ENCODE data around the gene PYROXD2. TPM values are rescaled to one million over a fixed set of nuclear protein-coding genes. Genes with fewer than 3 reads are reported as not detected.
A peak's percentile ranks its signal among the peaks of the same experiment; 100 is the strongest.

PYROXD2 gene
- total and polyA plus RNA-seq, 9 donors, result 8.8 to 18.9 (median 14.3) TPM

- H3K36me3 ChIP-seq (ENCODE audit: control insufficient read depth, insufficient read depth, low read length), result peaks cover 34% of the 10 kb centered on the region
- DNase-seq, result peak; percentile 40
- peaks cover 39% of the 10 kb centered on the region for H3K4me1 ChIP-seq (ENCODE audit: control insufficient read depth, insufficient read depth, low read length)
- H3K9me3 ChIP-seq (replicated peaks; ENCODE audit: control insufficient read depth, low read depth, low read length), result no peaks in the 10 kb centered on the region
- 54% methylated on average over 3 of the region's 8 CpGs for WGBS (ENCODE audit: insufficient coverage)
- H3K4me3 ChIP-seq (ENCODE audit: low read length), result no peak overlapping the region
- H3K27me3 ChIP-seq (ENCODE audit: control insufficient read depth, insufficient read depth, low read length), result no peaks in the 10 kb centered on the region
- no peak overlapping the region for H3K27ac ChIP-seq (ENCODE audit: low read length)
Measured at GRCh38 chr10:98415731-98416119, 743 bp upstream of the PYROXD2 start.

- peaks cover 28% of the 10 kb centered on the region for H3K36me3 ChIP-seq (ENCODE audit: control insufficient read depth, insufficient read depth, low read length)
- DNase-seq, result no peak
- WGBS (ENCODE audit: insufficient coverage), result 20% methylated on average over 1 of the region's 3 CpGs
- H3K4me3 ChIP-seq (ENCODE audit: low read length), result peak overlapping the region; percentile 73
- no peaks in the 10 kb centered on the region for H3K27me3 ChIP-seq (ENCODE audit: control insufficient read depth, insufficient read depth, low read length)
- H3K4me1 ChIP-seq (ENCODE audit: control insufficient read depth, insufficient read depth, low read length), result peaks cover 47% of the 10 kb centered on the region
- peak overlapping the region; percentile 81 for H3K27ac ChIP-seq (ENCODE audit: low read length)
- no peaks in the 10 kb centered on the region for H3K9me3 ChIP-seq (replicated peaks; ENCODE audit: control insufficient read depth, low read depth, low read length)
Measured at GRCh38 chr10:98414578-98414931, 427 bp downstream of the PYROXD2 start.

GRCh38 chr10:98411768-98412167 is 3.2 kb downstream of the PYROXD2 start:
- WGBS (ENCODE audit: insufficient coverage), result 67% methylated on average over 1 of the region's 1 CpG
- Histone ChIP-seq H3K27me3 (ENCODE audit: control insufficient read depth, insufficient read depth, low read length) (no peaks in the 10 kb centered on the region), H3K4me1 (ENCODE audit: control insufficient read depth, insufficient read depth, low read length) (peaks cover 49% of the 10 kb centered on the region), H3K9me3 (replicated peaks; ENCODE audit: control insufficient read depth, low read depth, low read length) (no peaks in the 10 kb centered on the region), H3K4me3 (ENCODE audit: low read length) (no peak overlapping the region), H3K27ac (ENCODE audit: low read length) (no peak overlapping the region), H3K36me3 (ENCODE audit: control insufficient read depth, insufficient read depth, low read length) (peaks cover 5% of the 10 kb centered on the region)
- no peak for DNase-seq

- H3K9me3 ChIP-seq (replicated peaks; ENCODE audit: control insufficient read depth, low read depth, low read length), result no peaks in the 10 kb centered on the region
- H3K27ac ChIP-seq (ENCODE audit: low read length), result no peak overlapping the region
- peaks cover 49% of the 10 kb centered on the region for H3K4me1 ChIP-seq (ENCODE audit: control insufficient read depth, insufficient read depth, low read length)
- no peak for DNase-seq
- no peaks in the 10 kb centered on the region for H3K27me3 ChIP-seq (ENCODE audit: control insufficient read depth, insufficient read depth, low read length)
- 92% methylated on average over 7 of the region's 11 CpGs for WGBS (ENCODE audit: insufficient coverage)
- no peaks in the 10 kb centered on the region for H3K36me3 ChIP-seq (ENCODE audit: control insufficient read depth, insufficient read depth, low read length)
- no peak overlapping the region for H3K4me3 ChIP-seq (ENCODE audit: low read length)
Measured at GRCh38 chr10:98411166-98411565, 3.8 kb downstream of the PYROXD2 start.

GRCh38 chr10:98410759-98411158 is 4.2 kb downstream of the PYROXD2 start:
- 97% methylated on average over 5 of the region's 10 CpGs for WGBS (ENCODE audit: insufficient coverage)
- Histone ChIP-seq H3K36me3 (ENCODE audit: control insufficient read depth, insufficient read depth, low read length) (no peaks in the 10 kb centered on the region), H3K9me3 (replicated peaks; ENCODE audit: control insufficient read depth, low read depth, low read length) (no peaks in the 10 kb centered on the region), H3K27ac (ENCODE audit: low read length) (no peak overlapping the region), H3K27me3 (ENCODE audit: control insufficient read depth, insufficient read depth, low read length) (no peaks in the 10 kb centered on the region), H3K4me1 (ENCODE audit: control insufficient read depth, insufficient read depth, low read length) (peaks cover 45% of the 10 kb centered on the region), H3K4me3 (ENCODE audit: low read length) (no peak overlapping the region)
- no peak for DNase-seq

GRCh38 chr10:98410135-98410743 is 4.7 kb downstream of the PYROXD2 start:
- 100% methylated on average over 1 of the region's 4 CpGs for WGBS (ENCODE audit: insufficient coverage)
- Histone ChIP-seq H3K36me3 (ENCODE audit: control insufficient read depth, insufficient read depth, low read length) (no peaks in the 10 kb centered on the region), H3K27ac (ENCODE audit: low read length) (no peak overlapping the region), H3K4me3 (ENCODE audit: low read length) (no peak overlapping the region), H3K9me3 (replicated peaks; ENCODE audit: control insufficient read depth, low read depth, low read length) (no peaks in the 10 kb centered on the region), H3K4me1 (ENCODE audit: control insufficient read depth, insufficient read depth, low read length) (peaks cover 43% of the 10 kb centered on the region), H3K27me3 (ENCODE audit: control insufficient read depth, insufficient read depth, low read length) (no peaks in the 10 kb centered on the region)
- DNase-seq, result no peak

- no peaks in the 10 kb centered on the region for H3K9me3 ChIP-seq (replicated peaks; ENCODE audit: control insufficient read depth, low read depth, low read length)
- H3K4me3 ChIP-seq (ENCODE audit: low read length), result no peak overlapping the region
- peaks cover 38% of the 10 kb centered on the region for H3K4me1 ChIP-seq (ENCODE audit: control insufficient read depth, insufficient read depth, low read length)
- no CpG with 5 or more reads among the region's 4 CpGs for WGBS (ENCODE audit: insufficient coverage)
- H3K27me3 ChIP-seq (ENCODE audit: control insufficient read depth, insufficient read depth, low read length), result no peaks in the 10 kb centered on the region
- no peaks in the 10 kb centered on the region for H3K36me3 ChIP-seq (ENCODE audit: control insufficient read depth, insufficient read depth, low read length)
- no peak overlapping the region for H3K27ac ChIP-seq (ENCODE audit: low read length)
- no peak for DNase-seq
Measured at GRCh38 chr10:98408799-98409198, 6.2 kb downstream of the PYROXD2 start.

GRCh38 chr10:98407744-98408241 is 7.2 kb downstream of the PYROXD2 start:
- no peaks in the 10 kb centered on the region for H3K27me3 ChIP-seq (ENCODE audit: control insufficient read depth, insufficient read depth, low read length)
- H3K4me3 ChIP-seq (ENCODE audit: low read length), result no peak overlapping the region
- no peaks in the 10 kb centered on the region for H3K9me3 ChIP-seq (replicated peaks; ENCODE audit: control insufficient read depth, low read depth, low read length)
- peaks cover 38% of the 10 kb centered on the region for H3K4me1 ChIP-seq (ENCODE audit: control insufficient read depth, insufficient read depth, low read length)
- no peak for DNase-seq
- WGBS (ENCODE audit: insufficient coverage), result 91% methylated on average over 14 of the region's 18 CpGs
- H3K27ac ChIP-seq (ENCODE audit: low read length), result no peak overlapping the region
- H3K36me3 ChIP-seq (ENCODE audit: control insufficient read depth, insufficient read depth, low read length), result peaks cover 2% of the 10 kb centered on the region

GRCh38 chr10:98407017-98407743 is 7.8 kb downstream of the PYROXD2 start:
- Histone ChIP-seq H3K36me3 (ENCODE audit: control insufficient read depth, insufficient read depth, low read length) (peaks cover 5% of the 10 kb centered on the region), H3K9me3 (replicated peaks; ENCODE audit: control insufficient read depth, low read depth, low read length) (no peaks in the 10 kb centered on the region), H3K27ac (ENCODE audit: low read length) (no peak overlapping the region), H3K4me3 (ENCODE audit: low read length) (no peak overlapping the region), H3K4me1 (ENCODE audit: control insufficient read depth, insufficient read depth, low read length) (peaks cover 32% of the 10 kb centered on the region), H3K27me3 (ENCODE audit: control insufficient read depth, insufficient read depth, low read length) (no peaks in the 10 kb centered on the region)
- 84% methylated on average over 21 of the region's 23 CpGs for WGBS (ENCODE audit: insufficient coverage)
- no peak for DNase-seq

- no peak for DNase-seq
- H3K4me1 ChIP-seq (ENCODE audit: control insufficient read depth, insufficient read depth, low read length), result peaks cover 17% of the 10 kb centered on the region
- H3K4me3 ChIP-seq (ENCODE audit: low read length), result no peak overlapping the region
- WGBS (ENCODE audit: insufficient coverage), result 81% methylated on average over 12 of the region's 12 CpGs
- H3K27ac ChIP-seq (ENCODE audit: low read length), result no peak overlapping the region
- no peaks in the 10 kb centered on the region for H3K9me3 ChIP-seq (replicated peaks; ENCODE audit: control insufficient read depth, low read depth, low read length)
- no peaks in the 10 kb centered on the region for H3K27me3 ChIP-seq (ENCODE audit: control insufficient read depth, insufficient read depth, low read length)
- peaks cover 5% of the 10 kb centered on the region for H3K36me3 ChIP-seq (ENCODE audit: control insufficient read depth, insufficient read depth, low read length)
Measured at GRCh38 chr10:98405422-98405821, 9.6 kb downstream of the PYROXD2 start.

Data from muscle of leg (tissue), 11 donors.